ENCODE measurements around the gene RAMP3. TPM values are rescaled to one million over a fixed set of nuclear protein-coding genes. Genes with fewer than 3 reads are reported as not detected.
"Not testable (repeated sequence)": the region's sequence is repeated elsewhere in the genome, so short reads cannot be mapped to it uniquely, and the experiment has no call there.

Gene RAMP3
- total RNA-seq, 1 donor from 2014 or later, result not detected

- no peak for DNase-seq (ENCODE audit: low read depth)
Measured at GRCh38 chr7:45155941-45156340, 1.6 kb upstream of the RAMP3 start.

- DNase-seq (ENCODE audit: low read depth), result no peak
Measured at GRCh38 chr7:45156516-45157272, 897 bp upstream of the RAMP3 start.

- DNase-seq (ENCODE audit: low read depth), result no peak
Measured at GRCh38 chr7:45157286-45157652, 322 bp upstream of the RAMP3 start.

- DNase-seq (ENCODE audit: low read depth), result no peak
Measured at GRCh38 chr7:45158471-45158870, 880 bp downstream of the RAMP3 start.

- DNase-seq (ENCODE audit: low read depth), result no peak
Measured at GRCh38 chr7:45159296-45159695, 1.7 kb downstream of the RAMP3 start.

- peak; percentile 41 for DNase-seq (ENCODE audit: low read depth)
Measured at GRCh38 chr7:45160417-45160881, 2.9 kb downstream of the RAMP3 start.

- no peak for DNase-seq (ENCODE audit: low read depth)
Measured at GRCh38 chr7:45161138-45161537, 3.5 kb downstream of the RAMP3 start.

GRCh38 chr7:45161842-45162241, 4.3 kb downstream of the RAMP3 start:
- DNase-seq (ENCODE audit: low read depth), result no peak

- DNase-seq (ENCODE audit: low read depth), result no peak
Measured at GRCh38 chr7:45162311-45162845, 4.8 kb downstream of the RAMP3 start.

- DNase-seq (ENCODE audit: low read depth), result no peak
Measured at GRCh38 chr7:45162943-45163691, 5.5 kb downstream of the RAMP3 start.

GRCh38 chr7:45163692-45164052, 6.1 kb downstream of the RAMP3 start:
- DNase-seq (ENCODE audit: low read depth), result no peak

GRCh38 chr7:45164271-45164670, 6.7 kb downstream of the RAMP3 start:
- DNase-seq (ENCODE audit: low read depth), result not testable (repeated sequence)

GRCh38 chr7:45165857-45166256, 8.3 kb downstream of the RAMP3 start:
- no peak for DNase-seq (ENCODE audit: low read depth)

GRCh38 chr7:45171946-45172345, 14.4 kb downstream of the RAMP3 start:
- no peak for DNase-seq (ENCODE audit: low read depth)

- DNase-seq (ENCODE audit: low read depth), result no peak
Measured at GRCh38 chr7:45173596-45174327, 16.2 kb downstream of the RAMP3 start.

- no peak for DNase-seq (ENCODE audit: low read depth)
Measured at GRCh38 chr7:45174328-45174610, 16.7 kb downstream of the RAMP3 start.

GRCh38 chr7:45174966-45175765, 17.6 kb downstream of the RAMP3 start:
- DNase-seq (ENCODE audit: low read depth), result peak; percentile 25

GRCh38 chr7:45176091-45176490, 18.5 kb downstream of the RAMP3 start:
- DNase-seq (ENCODE audit: low read depth), result no peak

- DNase-seq (ENCODE audit: low read depth), result no peak
Measured at GRCh38 chr7:45176886-45177731, 19.5 kb downstream of the RAMP3 start.

GRCh38 chr7:45177801-45178200, 20.2 kb downstream of the RAMP3 start:
- DNase-seq (ENCODE audit: low read depth), result no peak

Measured in myocyte (in vitro differentiated cells).